ENCODE measurements around the gene FASN. TPM values are rescaled to one million over a fixed set of nuclear protein-coding genes. Genes with fewer than 3 reads are reported as not detected.

The FASN gene
- total RNA-seq, 1 donor from 2014 or later = 90.9 TPM

GRCh38 chr17:82083533-82084359 is 14.3 kb downstream of the FASN start:
- Histone ChIP-seq H3K27ac (no peak overlapping the region), H3K4me3 (no peak overlapping the region), H3K4me1 (no peaks in the 10 kb centered on the region), H3K36me3 (peaks cover 93 to 99% of the 10 kb centered on the region in 2 donors), H3K9me3 (no peaks in the 10 kb centered on the region), H3K27me3 (no peaks in the 10 kb centered on the region)
- intact Hi-C loops (cut with DNase I) = no loop called here
- DNase-seq (ENCODE audit: low spot score in 2 of 2) = no peak
- TF ChIP-seq CTCF (IDR thresholded peaks at IDR 0.05) = no peak

DNA sequence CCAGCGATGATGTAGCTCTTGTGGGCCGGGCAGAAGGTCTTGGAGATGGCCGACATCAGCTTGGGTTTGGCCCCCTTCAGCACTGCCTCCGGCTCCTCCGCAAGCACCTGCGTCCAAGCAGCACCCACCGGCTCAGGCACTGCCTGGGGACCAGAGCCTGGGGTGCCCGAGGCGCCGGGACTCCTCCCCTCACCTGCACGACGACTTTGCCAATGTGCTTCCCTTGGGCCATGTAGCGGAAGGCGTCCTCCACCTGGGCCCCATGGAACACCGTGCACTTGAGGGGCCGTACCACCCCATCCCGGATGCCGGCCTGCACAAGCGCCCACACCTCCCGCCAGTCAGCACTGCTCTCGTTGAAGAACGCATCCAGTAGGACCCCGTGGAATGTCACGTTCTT is 15.0 kb downstream of the FASN start:
- Histone ChIP-seq H3K4me3 (no peak overlapping the region), H3K9me3 (no peaks in the 10 kb centered on the region), H3K27ac (no peak overlapping the region), H3K36me3 (peaks cover 85 to 97% of the 10 kb centered on the region in 2 donors), H3K4me1 (no peaks in the 10 kb centered on the region), H3K27me3 (no peaks in the 10 kb centered on the region)
- intact Hi-C loops (cut with DNase I) = no loop called here
- no peak for DNase-seq (ENCODE audit: low spot score in 2 of 2)
- no peak for TF ChIP-seq CTCF (IDR thresholded peaks at IDR 0.05)

GRCh38 chr17:82082456-82082855 is 15.6 kb downstream of the FASN start:
- peaks cover 81 to 91% of the 10 kb centered on the region in 2 donors for H3K36me3 ChIP-seq
- TF ChIP-seq CTCF (IDR thresholded peaks at IDR 0.05) = no peak
- H3K27ac ChIP-seq = no peak overlapping the region
- H3K9me3 ChIP-seq = no peaks in the 10 kb centered on the region
- no peaks in the 10 kb centered on the region for H3K27me3 ChIP-seq
- DNase-seq (ENCODE audit: low spot score in 2 of 2) = no peak
- intact Hi-C loops (cut with DNase I) = no loop called here
- H3K4me3 ChIP-seq = no peak overlapping the region
- no peaks in the 10 kb centered on the region for H3K4me1 ChIP-seq

DNA sequence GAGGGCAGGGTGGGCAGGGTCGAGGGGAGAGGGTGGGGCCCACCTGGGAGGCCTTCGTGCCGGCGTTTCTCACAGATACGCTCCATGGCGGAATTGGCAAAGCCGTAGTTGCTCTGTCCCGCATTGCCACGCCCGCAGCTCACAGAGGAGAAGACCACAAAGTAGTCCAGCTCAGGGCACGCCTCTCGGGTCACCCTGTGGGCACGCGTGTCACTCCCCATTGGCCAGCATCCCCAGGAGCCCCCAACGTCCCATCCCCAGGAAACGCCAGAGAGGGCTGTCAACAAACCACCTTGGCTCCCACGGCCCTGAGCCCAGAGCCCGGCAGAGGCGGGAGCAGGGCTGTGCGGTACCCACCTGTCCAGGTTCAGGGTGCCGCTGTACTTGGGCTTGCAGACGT is 16.1 kb downstream of the FASN start:
- no peak overlapping the region for H3K4me3 ChIP-seq
- intact Hi-C loops (cut with DNase I) = no loop called here
- TF ChIP-seq CTCF (IDR thresholded peaks at IDR 0.05) = no peak
- H3K27me3 ChIP-seq = no peaks in the 10 kb centered on the region
- no peak for DNase-seq (ENCODE audit: low spot score in 2 of 2)
- H3K27ac ChIP-seq = no peak overlapping the region
- no peaks in the 10 kb centered on the region for H3K4me1 ChIP-seq
- H3K36me3 ChIP-seq = peaks cover 76 to 86% of the 10 kb centered on the region in 2 donors
- no peaks in the 10 kb centered on the region for H3K9me3 ChIP-seq

DNA sequence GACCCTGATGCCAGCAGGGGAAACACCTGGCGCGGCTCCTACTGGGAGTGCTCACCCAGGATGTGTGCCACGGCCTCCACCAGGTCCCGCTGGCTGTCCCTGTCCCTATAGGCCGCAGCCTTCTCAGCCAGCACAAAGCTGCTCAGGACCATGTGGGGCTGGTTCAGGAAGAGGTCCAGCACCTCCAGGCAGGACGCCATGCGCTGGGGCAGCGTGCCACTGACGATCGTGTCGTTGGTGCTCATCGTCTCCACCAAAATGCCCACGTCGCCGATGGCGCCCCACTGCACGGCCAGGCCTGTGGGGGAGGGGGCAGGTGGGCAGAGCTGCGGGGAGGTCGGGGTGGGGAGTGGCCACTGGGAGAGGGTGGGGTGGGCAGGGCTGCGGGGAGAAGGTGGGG is 16.5 kb downstream of the FASN start:
- Histone ChIP-seq H3K36me3 (peaks cover 71 to 82% of the 10 kb centered on the region in 2 donors), H3K27me3 (no peaks in the 10 kb centered on the region), H3K9me3 (no peaks in the 10 kb centered on the region), H3K27ac (no peak overlapping the region), H3K4me1 (no peaks in the 10 kb centered on the region), H3K4me3 (no peak overlapping the region)
- no peak for DNase-seq (ENCODE audit: low spot score in 2 of 2)
- no peak for TF ChIP-seq CTCF (IDR thresholded peaks at IDR 0.05)
- intact Hi-C loops (cut with DNase I) = no loop called here

All from ascending aorta (tissue), 2 donors.